Heart left ventricle (tissue), 13 donors: ENCODE data around the gene CHMP4B.

Experiments
- POLR2A ChIP-seq, 2 donors: fragments of 450-650 bp; IDR thresholded peaks; one replicate each; pipeline ENCODE4 v1.6.1; 2017; ENCODE audit warnings: antibody characterized with exemption in 2 of 2, mild to moderate bottlenecking in 2 of 2, moderate library complexity in 2 of 2
- TF ChIP-seq, protein P1 (sequence below), 12 donors: fragments of 200-600 bp; sonication (generic) in 4 of 12; IDR thresholded peaks; one replicate each; pipeline versions ENCODE4 v1.5.0 to v1.8.0; 2018 to 2022; ENCODE audit warnings: antibody characterized with exemption in 12 of 12, mild to moderate bottlenecking in 5 of 12
- donor health status: ischemic (EF 13 %, LVEDD 7.1; RV severe dilation, severe dysfunction).
- donor health status: DM: no; HTN: yes; CAD: no.
- donor health status: DM: no; HTN: no; CAD: no.
- donor health status: ischemic (EF 25% LVEDD 6.9; RV normal size, moderate dysfunction).
- donor health status: ischemic (EF 25% LVEDD 5.7; RV mildly dilated, moderate dysfunction).
- donor health status: ischemic (EF 35%, LVEDD 5.7; RV mildly dilated, moderate dysfunction).
- donor health status: nonischemic (EF 11% LVEDD 7.7; RV severe dilation, severe dysfunction).
- donor health status: DM: yes; HTN: yes; CAD: no.
- donor health status: PGD.
- donor health status: ischemic (EF 29% LVEDD 5.4; RV normal size, mild dysfunction).
- donor health status: nonischemic (EF 23%, LVEDD 6.1; RV moderate dilation, normal function).

DNA sequence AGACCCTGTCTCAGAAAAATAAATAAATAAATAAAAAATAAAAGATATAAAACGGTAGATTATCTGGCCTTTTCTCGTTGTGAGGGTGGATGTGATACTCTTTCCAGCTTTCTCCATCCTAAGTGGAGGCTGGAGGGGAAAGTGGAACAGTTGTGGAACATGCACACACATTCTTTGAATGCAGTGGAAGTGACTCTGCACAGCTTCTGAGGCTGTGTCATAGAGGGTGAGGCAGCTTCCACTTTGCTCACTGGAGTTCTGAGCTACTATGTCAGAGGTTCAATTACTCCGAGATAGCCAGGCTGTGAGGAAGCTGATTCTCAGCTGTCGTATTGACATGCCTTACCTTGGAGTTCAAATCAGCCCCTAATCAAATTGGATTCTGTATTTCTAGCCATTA is 82.2 kb downstream of the CHMP4B start:
- TF ChIP-seq, protein P1, sequence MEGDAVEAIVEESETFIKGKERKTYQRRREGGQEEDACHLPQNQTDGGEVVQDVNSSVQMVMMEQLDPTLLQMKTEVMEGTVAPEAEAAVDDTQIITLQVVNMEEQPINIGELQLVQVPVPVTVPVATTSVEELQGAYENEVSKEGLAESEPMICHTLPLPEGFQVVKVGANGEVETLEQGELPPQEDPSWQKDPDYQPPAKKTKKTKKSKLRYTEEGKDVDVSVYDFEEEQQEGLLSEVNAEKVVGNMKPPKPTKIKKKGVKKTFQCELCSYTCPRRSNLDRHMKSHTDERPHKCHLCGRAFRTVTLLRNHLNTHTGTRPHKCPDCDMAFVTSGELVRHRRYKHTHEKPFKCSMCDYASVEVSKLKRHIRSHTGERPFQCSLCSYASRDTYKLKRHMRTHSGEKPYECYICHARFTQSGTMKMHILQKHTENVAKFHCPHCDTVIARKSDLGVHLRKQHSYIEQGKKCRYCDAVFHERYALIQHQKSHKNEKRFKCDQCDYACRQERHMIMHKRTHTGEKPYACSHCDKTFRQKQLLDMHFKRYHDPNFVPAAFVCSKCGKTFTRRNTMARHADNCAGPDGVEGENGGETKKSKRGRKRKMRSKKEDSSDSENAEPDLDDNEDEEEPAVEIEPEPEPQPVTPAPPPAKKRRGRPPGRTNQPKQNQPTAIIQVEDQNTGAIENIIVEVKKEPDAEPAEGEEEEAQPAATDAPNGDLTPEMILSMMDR (IDR thresholded peaks at IDR 0.05): no peak
- no peak for TF ChIP-seq POLR2A (IDR thresholded peaks at IDR 0.05)
